Nasal cavity respiratory epithelium epithelial cell of viscerocranial mucosa (primary cell): ENCODE results near the gene BLMH. TPM values are rescaled to one million over a fixed set of nuclear protein-coding genes. Genes with fewer than 3 reads are reported as not detected.

Source experiments
- total RNA-seq: library from RNA; depleted of rRNA; stranded (reverse); fragments of >200 nt; gene quantifications from 2 replicates; pipeline ENCODE4 v1.2.3, GENCODE V29; 2014

BLMH gene, protein sequence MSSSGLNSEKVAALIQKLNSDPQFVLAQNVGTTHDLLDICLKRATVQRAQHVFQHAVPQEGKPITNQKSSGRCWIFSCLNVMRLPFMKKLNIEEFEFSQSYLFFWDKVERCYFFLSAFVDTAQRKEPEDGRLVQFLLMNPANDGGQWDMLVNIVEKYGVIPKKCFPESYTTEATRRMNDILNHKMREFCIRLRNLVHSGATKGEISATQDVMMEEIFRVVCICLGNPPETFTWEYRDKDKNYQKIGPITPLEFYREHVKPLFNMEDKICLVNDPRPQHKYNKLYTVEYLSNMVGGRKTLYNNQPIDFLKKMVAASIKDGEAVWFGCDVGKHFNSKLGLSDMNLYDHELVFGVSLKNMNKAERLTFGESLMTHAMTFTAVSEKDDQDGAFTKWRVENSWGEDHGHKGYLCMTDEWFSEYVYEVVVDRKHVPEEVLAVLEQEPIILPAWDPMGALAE
- 25.6 and 31.5 TPM in 2 replicates for total RNA-seq

DNA sequence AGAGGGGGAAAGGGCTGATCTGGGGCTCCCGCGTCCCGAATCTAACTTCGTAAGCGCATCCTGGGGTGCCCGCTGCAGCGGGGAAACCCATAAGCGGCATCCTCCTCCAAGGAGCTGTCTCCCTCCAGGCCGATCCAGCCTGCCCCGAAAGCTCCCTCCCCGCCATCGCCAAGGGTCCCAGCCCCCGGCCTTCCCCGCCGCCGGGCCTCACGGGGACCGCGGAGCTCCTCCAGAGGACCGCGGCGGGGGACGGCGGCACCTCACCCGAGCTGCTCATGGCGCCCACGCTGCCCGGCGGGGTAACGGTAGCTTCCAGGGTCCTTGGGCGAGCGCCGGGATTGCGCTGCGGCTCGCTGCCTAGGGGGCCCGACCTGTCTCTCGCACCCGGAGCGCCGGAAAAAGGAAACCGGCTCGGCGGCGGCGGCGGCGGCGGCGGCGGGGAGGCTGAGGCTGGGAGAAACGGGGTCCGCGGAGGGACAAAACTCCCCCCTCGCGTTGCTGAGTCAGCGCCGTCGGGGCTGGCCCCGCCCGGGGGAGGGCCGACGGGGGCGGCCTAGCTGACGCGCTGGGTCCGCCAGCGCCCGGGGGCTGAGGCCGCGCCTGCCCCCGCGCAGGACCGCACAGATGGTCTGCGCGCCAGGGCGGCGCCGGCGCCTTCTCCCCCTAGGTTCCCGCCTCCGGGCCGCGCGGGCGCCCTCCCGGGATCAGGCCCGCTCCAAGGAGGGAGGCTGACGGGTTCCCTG, at the start of gene BLMH:
Gene BLMH (minus strand): TSS at position 402 of the 743 bp plus-strand sequence. CDS start 125 bp downstream, at position 277.

DNA sequence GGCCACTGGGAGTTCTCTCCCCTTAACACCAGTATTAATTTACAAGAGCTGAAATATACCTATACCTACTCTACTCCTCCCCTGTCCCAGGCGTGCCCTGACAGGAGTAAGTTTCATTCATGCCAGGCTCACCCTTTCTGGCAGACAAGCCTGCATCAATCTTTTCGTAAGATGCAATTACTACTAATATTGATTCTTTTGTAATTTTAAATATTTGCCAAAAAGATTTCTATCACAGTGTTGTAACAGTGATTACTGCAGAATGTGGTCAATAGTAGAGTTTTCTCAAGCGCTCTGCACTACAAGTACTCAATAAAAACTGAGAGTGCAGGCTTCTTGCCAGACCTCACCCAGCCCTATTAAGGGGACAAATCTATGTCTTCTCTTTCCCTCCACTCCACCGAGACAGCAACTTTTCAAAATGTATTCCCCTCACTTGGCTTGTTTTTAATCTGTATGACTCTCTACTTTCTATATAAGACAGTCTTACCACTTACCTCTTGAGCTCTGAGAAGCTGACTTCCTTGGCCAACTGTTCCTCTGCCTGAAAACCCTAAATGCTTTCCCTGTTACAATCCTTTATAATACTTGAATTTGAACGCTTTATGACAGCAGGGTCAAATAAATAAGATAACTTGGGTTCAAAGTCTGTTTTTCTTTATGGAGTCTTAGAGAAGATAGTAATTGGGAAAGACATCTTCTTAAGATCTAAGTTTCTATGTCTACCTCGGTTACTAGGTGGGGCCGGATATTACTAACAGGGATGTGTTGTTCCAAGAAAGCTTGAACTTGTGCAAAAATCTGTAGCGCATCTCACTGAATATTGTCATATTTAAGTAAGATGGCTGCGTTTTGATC, 42.0 kb upstream of the BLMH start, which contains the start of gene TMIGD1:
Gene TMIGD1 (minus strand): TSS at position 555 of the 858 bp plus-strand sequence. CDS start 1,924 bp downstream, outside the sequence.

DNA sequence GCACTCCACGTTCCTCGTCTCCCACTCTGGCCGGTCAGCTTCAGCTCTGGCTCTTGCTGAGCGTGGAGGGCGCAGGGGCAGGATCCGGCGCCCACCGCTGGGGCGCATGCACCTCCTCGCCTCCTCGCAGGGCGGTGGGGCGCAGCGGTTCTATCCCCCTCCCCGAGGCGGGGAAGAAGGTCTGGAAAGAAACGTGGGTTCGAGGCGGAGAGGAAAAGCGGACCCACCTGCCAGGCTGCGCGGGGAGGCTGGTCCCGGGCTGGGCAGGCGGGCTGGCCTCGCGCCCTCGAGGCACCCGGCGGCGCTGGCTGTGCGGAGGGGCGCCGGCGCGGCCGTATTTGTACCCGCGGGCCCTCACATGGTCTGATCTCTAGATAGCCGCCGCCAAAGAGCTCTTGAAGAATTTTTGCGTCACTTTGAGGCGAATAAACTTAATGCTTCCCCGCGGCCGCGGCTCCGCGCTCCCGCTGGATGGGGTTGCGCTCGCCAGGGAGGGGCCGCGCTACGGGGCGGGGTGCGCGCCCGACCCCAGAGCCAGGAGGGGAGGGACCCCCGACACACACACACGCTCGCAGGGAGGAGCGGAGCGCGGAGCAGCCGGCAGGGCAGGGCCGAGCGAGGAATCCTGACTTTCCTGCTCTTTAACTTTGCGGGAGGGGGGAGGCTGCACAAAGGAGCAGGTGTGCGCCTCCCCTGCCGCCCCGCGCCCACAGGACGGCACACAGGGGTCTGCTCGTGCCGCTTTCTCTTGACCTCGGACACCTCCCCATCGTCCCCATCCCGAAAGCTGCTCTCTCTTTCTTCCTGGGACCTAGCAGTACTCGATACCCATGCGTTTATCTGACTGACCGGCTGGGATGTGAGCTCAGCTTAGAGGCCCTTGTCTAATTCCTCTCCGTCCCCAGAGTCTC, 56.1 kb downstream of the BLMH start, which contains the start of gene SLC6A4:
Gene SLC6A4 (minus strand): TSS at position 312 of the 911 bp plus-strand sequence. CDS start 13,739 bp downstream, outside the sequence.

Other genes starting within 250 kb of the BLMH start
- 17.4 and 18.8 TPM in 2 replicates for gene NSRP1, start 175.1 kb downstream of the BLMH start, total RNA-seq
- 0.07 and 0.34 TPM in 2 replicates for gene SLC6A4, start 56.2 kb downstream of the BLMH start, total RNA-seq
- gene TMIGD1, start 42.1 kb upstream of the BLMH start, total RNA-seq, result not detected in 2 replicates
- 264 and 855 TPM in 2 replicates for gene CPD, start 87.0 kb upstream of the BLMH start, total RNA-seq
- gene GOSR1, start 185.5 kb upstream of the BLMH start, total RNA-seq, result 22.6 and 38.7 TPM in 2 replicates